C1 segment of cervical spinal cord (tissue), 14 donors: Measurements from ENCODE around the gene PCP4L1.
"Not testable (repeated sequence)": the region's sequence is repeated elsewhere in the genome, so short reads cannot be mapped to it uniquely, and the experiment has no call there.

ENCODE experiments used
- DNase-seq, 14 donors: peaks; one replicate each; lab custom pipeline; 2025; lab: John Stamatoyannopoulos, UW

The PCP4L1 gene

DNA sequence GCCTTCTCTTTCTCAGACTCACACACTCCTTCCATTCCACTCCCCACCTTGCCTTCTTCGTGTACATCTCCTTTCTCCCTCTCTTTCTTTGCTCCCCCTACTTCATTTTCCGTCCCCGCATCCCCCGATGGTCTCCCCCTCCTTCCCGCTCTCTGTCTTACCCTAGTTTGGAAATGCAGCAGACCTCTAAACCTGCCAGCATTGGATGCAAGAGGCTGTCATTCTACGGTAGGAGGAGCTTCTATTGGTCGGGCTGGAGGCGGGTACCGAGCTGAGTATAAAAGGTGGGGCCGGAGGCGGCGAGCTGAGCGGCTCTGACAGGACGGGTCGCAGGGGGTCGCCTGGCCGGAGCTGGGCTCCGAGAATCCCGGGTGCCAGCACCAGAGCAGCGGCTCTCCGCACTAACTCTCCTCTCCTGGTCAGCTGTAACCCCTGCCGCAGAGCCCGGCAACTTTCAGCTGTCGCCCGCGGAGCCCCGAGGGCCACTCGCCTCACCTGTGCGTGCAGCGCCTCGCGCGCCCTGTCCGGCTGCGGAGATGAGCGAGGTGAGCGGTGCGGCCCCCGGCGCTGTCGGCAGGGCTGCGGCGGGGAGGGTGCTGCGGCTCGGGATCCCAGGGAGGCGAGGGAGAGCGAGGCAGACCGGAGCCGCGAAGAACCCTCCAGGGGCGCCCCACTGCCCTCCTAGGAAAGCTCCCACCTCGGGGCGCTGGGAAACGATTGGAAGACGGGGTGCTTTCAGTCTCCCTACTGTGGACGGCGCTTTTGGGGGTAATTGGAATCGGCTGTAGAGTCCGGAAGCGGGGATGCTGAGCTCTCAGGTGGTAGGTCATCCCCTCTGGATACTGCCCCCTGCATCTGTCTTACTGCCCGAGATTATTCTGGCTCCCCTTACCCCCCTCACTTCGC is at the start of gene PCP4L1:
TSS of gene PCP4L1 (plus strand) at position 307 of the 906 bp plus-strand sequence. CDS start at position 537, 230 bp downstream.
- DNase-seq = peak in 11 of 14 donors; percentile 1 to 47 (median 14)

DNA sequence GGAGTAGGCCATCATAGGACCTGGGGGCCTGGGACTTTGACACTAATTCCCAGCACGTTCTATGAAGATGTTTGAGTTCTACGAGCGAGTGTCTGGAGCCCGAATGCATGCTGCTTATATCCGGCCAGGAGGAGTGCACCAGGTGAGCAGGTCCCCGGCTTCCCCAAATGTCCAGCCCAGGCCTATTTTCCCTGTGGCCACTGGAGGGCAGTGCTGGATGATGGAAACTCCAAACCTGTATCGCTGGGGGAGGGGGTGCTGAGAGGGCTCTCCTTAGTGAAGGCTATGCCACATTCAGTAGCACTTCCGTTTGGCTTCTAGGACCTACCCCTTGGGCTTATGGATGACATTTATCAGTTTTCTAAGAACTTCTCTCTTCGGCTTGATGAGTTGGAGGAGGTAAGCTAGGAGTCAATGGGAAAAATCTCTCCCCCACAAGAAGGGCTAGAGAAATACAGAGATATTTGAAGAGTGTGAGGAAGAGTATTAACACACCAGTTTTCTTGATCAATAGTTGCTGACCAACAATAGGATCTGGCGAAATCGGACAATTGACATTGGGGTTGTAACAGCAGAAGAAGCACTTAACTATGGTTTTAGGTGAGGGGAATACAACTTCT is 48.6 kb upstream of the PCP4L1 start:
- peak in 11 of 14 donors; percentile 11 to 69 (median 38) for DNase-seq

DNA sequence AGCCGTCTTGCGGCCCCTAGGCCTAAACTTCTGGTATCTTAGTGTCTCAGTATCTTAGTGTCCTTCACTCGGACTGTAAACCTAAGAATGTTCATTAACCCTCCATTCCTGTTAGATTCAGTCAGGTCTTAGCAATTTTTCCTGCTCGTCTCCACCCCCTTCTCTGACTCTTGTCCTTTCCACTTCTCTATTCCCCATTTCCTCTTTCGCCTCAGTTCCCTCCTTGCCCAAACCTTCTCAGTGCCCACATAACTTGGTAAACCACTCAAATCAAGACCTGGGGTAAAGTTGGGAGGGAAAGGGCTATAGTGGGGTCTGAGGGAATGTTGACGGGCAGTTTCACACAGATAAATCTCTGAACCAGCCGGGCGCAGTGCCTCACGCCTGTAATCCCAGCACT is 44.2 kb upstream of the PCP4L1 start:
- no peak for DNase-seq

DNA sequence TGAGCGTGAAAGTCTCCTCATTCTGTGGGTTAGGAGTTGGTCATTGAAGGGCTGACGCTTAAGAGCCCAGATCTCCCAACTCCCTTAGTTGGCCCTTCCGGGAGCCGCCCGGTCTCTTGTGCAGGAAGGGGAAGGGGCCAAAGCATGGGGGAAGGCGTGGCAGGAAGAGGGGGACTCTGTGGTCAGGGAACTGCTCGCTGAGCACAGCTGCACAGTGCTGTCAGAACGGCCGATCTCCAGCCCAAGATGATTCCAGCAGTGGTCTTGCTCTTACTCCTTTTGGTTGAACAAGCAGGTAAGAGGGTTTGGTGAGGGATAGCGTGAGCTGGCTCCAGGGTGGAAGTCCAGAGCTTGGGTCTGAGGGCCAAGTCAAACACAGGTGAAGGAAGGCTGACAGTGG is 43.5 kb upstream of the PCP4L1 start, which contains the start of gene FCER1G:
TSS of gene FCER1G (plus strand) at position 220 of the 400 bp plus-strand sequence. CDS start at position 247, 27 bp downstream.
- DNase-seq = peak in 6 of 14 donors; percentile 10 to 36 (median 23)

DNA sequence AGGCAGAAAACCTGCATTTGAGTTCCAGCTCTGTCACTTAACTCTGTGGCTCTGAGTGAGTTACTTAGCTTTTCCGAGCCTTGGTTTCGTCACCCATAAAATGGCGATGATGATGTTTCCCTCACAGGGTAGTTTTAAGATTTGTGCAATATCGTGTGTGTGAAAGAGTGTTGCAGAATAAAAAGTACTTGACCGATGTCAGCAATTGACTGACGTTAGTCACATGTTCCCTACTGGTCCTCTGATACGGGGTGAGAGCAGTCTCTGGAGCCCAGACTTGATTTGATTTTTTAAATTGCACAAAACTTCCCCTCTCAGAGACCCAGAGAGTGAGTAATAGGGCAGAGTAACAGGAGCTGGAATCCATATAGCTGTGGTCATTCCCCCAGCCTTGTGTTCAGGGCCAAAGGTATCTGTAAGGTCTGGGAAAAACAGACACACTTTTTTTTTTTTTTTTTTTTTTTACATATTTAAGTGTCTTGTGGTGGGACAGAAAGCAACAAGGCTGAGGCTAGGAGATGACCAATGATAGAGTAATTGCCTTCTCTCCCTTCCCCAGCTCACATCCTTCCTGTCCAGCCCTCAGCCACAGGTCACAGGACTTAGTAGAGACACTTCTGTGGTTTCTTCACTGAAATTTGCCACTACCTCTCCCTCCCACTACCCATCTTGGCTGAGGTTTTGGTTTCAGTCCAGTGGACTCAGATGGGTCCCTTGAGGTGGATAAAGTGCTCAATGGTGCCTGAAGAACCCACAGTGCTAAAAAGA is 41.4 kb upstream of the PCP4L1 start:
- peak in 3 of 14 donors; percentile 9 to 15 (median 15) for DNase-seq

DNA sequence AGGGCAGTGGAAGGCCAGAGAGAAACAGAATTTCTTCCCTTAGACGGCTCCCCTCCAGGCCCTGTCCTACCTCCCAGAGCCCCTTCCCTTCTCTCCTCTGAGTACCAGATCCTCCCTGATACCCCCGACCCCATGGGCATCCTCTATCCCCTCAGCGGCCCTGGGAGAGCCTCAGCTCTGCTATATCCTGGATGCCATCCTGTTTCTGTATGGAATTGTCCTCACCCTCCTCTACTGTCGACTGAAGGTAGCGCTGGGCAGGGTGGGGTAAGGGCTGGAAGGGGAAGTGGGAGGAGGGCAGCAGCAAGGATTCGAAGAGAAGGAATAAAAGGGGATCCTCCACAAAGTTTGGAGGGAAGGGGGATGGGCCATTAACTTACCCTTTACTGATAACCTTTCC is 40.7 kb upstream of the PCP4L1 start:
- no peak for DNase-seq

DNA sequence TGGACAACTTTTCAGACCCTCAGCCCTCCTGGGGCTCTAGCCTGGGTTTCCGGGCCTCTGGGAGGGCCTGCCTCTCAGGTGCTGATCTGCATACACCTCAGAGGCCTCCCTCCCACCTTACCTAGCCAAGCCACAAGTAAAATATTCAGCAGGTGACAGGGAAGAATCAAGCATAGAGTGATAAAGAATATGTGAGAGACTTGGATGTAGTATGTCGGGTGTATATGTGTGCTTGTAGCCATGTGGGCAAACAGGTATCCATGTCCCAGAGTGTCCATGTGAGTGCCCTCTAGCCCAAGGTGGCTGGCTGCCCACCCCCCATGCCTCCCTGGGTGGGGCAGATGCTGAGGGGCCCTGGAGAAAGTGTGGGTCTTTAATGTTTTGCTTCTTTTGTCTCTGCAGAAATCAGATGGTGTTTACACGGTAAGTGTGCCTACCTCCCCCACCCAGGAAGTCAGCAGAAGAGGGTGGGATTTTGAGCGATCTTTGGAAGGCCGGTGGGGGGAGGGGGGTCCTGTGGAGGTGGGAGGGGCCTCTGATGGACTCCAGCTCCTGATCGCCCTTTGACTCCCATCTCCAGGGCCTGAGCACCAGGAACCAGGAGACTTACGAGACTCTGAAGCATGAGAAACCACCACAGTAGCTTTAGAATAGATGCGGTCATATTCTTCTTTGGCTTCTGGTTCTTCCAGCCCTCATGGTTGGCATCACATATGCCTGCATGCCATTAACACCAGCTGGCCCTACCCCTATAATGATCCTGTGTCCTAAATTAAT is 40.1 kb upstream of the PCP4L1 start:
- DNase-seq = no peak

DNA sequence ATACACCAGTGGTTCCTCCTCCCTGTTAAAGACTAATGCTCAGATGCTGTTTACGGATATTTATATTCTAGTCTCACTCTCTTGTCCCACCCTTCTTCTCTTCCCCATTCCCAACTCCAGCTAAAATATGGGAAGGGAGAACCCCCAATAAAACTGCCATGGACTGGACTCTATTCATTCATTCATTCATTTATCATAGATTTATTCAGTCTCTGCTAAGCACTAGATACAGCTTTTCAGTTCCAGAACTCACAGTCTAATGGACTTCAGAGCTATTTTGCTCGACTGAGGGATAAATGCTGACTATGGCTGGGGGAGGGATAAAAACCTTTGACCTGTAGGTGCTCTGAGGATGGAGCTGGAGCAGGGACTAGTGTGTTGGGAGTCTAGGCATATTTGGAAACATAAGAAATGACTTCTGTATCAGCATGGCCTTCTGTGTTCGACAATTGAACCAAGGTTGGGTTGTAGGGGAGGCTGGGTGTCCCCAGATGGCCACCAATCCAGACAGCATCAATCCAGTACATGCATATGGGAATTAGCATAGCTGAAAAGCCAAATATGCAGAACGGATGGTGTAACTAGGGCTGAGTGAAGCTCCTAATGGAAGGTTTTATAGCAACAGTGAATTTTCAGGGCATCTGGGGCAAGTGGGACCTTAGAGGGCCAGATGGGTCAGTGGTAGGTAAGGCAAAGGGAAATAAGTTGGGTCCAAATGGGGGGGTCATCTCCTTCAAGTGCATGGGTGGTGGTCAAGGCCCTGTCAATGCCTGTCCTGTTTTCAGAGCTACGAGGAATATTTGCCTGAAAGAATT is 39.3 kb upstream of the PCP4L1 start:
- no peak for DNase-seq

DNA sequence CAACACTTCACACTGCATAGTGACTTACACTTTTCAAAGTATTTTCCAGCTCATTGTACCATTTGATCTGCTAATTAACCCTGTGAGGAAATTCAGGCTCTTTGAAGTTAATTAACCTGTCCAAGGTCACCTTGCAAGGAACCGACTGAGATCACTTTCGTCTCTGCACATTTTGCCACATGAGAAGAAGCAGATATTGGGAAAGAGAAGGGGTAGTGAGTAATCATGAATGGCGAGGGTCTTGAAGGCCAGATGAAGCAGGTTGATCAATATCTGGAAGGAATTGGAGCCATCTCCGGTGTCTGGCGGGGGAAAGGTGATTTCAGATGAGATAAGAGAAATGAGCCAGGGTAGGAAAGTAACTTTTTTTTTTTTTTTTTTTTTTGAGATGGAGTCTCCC is 38.5 kb upstream of the PCP4L1 start:
- DNase-seq = no peak

DNA sequence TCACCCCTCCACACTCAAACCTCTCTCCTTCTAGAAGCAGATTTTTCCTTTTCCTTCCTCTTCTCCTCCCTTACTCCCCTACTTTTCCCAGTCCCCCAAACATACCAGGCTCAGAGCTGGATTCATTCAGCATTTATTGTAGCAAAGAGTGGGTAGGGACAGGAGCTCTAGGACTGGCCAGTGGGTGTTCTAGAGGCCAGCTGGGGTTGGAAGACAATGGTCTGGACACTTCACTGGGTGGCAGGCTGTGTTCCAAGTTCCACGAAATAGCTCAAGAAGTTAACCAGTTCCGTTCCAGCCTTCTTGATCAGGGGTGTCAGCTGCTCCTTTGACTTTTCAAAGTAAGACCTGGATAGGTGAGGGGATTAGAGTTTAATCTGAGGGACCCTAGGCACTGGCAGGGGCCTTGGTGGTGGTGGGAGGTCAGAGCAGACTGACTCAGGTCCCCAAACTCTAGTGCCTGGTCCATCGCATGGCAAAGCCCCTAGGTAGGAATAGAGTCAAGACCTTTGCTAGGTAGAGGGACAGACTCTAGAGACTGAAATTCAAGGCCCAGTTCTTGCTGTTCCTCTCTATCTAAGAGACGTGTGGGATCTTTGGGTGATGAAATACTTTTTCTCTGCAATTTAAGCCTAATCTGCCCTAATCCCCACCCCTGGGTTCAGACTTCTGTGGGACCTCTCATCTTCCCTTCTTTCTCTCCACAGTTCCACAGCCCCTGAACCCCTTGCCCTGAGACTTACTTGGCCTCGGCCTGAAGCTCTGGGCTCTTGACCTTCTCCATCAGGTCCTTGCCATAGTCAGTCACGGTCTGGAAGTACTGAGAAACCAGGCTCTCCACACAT is 36.1 kb upstream of the PCP4L1 start:
- no peak for DNase-seq

DNA sequence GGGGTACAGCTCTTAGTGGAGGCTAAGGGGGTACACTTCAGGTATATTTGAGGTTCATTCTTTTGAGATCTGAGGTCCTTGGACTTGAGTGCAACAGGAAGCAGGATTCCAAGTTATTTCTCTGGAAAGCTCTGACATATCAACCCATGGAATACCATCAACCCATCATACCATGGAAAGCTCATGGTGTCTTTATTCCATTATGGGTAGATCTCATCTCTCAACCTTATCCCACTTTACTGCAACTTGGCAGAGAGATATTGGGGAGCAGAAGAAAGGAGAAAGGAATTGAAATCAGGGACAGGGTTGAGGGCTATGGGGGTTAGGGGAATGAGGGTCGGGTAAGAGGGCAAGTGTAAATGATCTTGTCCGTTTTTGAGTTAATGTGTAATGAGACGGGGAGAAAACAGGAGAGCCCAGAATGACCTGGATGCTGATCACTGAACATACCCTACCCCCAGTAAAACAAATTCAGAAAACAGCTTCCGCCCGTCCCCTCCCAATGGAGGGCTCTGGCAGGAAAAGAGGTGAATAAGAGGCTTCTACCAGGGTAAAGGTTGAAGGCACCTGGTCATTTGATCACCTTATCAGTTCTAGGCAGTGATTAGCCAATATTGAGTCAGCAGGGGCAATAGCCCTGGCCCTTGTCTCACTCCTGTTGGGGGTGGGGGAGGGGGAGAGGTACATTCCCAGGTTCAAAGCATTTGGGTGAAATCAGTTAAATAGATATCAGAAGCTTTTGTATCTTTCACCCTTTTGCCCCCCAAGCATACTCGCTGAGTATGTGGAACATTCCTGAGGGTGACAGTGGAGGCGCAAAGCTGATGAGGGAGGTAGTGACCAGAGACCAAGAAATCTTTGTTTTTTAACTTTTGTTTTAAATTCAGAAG is 34.5 kb upstream of the PCP4L1 start:
- no peak for DNase-seq

DNA sequence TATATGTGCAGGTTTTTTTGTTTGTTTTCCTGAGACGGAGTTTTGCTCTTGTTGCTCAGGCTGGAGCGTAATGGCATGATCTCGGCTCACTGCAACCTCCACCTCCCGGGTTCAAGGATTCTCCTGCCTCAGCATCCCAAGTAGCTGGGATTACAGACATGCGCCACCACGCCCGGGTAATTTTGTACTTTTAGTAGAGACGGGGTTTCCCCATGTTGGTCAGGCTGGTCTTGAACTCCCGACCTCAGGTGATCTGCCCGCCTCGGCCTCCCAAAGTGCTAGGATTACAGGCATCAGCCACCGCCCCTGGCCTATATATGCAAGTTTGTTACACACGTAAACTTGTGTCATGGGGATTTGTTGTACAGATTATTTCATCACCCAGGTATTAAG is 33.9 kb upstream of the PCP4L1 start:
- not testable (repeated sequence) for DNase-seq

DNA sequence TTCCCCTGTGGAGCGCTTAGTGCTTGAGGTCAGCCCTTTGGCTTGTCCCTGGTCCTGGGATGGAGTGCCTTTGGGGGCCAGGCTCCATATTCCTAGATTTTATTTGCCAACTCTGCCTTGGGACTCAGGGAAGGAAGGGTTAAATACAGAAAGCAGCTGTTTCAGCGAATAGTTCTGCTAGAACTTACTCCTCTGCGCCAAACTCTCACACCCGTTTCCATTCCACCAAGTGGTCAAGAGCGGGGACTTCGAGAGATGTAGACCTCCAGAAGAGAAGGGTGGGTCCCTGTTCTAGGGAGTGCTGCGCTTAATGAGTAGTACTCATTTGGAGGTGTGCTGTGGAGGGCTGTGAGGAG is 33.4 kb upstream of the PCP4L1 start:
- no peak for DNase-seq

DNA sequence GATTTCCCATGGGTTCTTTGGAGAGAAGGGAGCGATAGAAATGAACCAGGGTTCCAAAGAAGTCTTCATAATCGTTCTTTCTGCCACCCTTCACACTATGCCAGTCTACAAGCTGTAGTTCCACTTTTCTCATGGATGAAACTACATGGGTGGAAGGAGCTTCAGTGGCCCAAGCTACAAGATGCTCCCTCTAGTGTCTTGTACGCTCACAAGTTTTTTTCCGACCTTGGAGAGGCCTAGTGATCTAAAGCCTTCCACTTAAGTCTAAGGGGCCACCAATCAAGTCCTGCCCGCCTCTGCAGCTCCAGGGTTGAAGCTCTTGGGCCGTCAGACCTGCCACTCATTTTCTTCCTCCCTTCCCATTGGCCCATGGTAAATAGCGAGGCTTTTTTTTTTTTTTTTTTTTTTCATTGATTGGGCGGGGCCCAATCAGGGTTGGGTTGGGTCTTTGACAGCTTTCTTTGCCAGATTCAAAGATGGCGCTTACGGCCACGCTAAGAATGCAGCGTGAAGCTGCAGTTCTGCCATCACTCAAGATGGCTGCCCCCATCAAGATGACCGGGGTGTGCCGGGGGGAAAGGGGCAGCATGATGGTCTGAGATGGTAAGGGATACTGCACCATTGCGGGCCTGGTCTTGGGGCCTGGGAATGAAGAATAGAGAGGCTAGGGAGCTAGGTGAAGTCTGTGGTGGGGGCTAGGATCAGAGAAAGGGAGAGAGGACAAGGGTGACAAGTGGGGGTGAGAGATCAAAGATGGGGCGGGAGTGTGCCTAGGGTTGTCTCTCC is 32.8 kb upstream of the PCP4L1 start, which contains the start of gene TOMM40L:
TSS of gene TOMM40L (plus strand) at position 527 of the 786 bp plus-strand sequence. CDS start 430 bp downstream, outside the sequence.
- peak; percentile 36 to 93 (median 84) for DNase-seq

DNA sequence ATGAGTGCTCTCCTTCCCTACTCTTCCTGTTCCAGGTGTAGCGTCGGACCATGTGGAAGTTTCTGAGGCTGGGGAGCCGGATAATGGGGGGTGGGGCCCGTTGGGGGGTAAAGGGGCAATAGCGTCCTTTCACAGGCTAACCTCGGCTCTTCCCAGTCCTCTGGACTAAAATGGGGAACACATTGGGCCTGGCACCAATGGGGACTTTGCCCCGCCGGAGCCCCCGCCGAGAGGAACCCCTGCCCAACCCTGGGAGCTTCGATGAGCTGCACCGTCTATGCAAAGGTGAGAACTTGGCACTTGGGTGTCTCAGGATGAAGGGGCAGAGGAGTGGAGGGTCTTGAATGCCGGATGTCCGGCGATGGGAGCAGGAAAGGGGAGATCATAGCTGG is 32.2 kb upstream of the PCP4L1 start:
- no peak for DNase-seq

DNA sequence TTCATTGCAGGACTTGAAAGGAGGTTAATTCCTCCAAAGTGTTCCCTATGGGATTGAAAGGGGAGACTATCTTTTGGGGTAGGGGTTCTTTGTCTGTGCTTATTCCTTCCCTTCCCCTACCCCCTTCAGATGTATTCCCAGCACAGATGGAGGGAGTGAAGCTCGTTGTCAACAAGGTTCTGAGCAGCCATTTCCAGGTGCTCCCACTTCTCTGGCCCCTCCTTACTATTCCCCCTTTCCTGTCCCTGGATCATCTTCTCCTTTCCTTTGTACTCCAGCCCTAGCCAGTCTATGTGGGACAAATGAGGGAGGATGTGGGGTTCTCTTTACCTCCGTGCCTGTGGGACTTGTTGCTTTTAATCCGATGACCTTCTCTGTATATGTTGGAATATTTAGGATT is 31.8 kb upstream of the PCP4L1 start:
- DNase-seq = no peak

DNA sequence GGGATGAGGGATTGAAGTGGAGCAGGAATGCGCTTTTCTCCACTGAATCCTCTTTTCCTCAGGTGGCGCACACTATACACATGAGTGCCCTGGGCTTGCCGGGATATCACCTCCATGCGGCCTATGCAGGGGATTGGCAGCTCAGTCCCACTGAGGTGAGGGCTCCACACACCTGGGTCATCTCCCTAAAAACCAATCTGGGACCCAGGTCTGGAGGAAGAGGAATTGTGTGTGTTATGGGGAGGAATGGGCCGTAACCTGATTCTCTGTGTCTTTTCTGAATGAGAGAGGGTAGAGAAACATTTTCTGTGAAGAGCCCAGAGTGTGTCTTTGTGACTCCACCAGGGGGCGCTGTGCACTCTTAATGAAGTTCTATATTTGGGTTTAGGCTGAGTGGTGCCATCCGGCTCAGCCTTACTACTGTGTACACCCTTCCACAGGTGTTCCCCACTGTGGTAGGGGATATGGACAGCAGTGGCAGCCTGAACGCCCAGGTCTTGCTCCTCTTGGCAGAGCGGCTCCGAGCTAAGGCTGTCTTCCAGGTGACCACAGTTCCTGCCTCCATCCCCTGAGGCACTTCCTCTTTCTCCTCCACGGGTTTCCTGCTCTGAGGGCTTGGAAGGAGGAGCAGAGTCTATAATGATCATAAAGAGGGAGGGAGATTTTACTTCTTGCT is 31.2 kb upstream of the PCP4L1 start:
- DNase-seq = peak in 13 of 14 donors; percentile 7 to 78 (median 58)
